H9 (cell line): ENCODE results near the gene GCGR. TPM values are rescaled to one million over a fixed set of nuclear protein-coding genes. Genes with fewer than 3 reads are reported as not detected.

Experiments
- DNase-seq: peaks from one replicate; pipeline ENCODE4 v3.0.0-alpha.2; 2017
- H2AFZ ChIP-seq: one replicate; pipeline ENCODE4 v1.6.1; 2013; ENCODE audit warnings: mild to moderate bottlenecking, low read length, control low read depth, moderate library complexity
- H2AK5ac ChIP-seq: 2 replicates; pipeline ENCODE4 v1.6.1; 2013; ENCODE audit warnings: low read length, control low read depth, mixed read lengths; ENCODE audit not compliant: insufficient read length
- H2BK120ac ChIP-seq: one replicate; pipeline ENCODE4 v1.6.1; 2013; ENCODE audit warnings: low read depth, mild to moderate bottlenecking, low read length, control low read depth, inconsistent platforms; ENCODE audit not compliant: poor library complexity, severe bottlenecking
- H2BK12ac ChIP-seq: 2 replicates; pipeline ENCODE4 v1.6.1; 2013; ENCODE audit warnings: low read length, control low read depth, mixed read lengths, low read depth; ENCODE audit not compliant: insufficient read length
- H2BK15ac ChIP-seq: 2 replicates; pipeline ENCODE4 v1.6.1; 2013; ENCODE audit warnings: low read depth, low read length, control low read depth
- H2BK20ac ChIP-seq: one replicate; pipeline ENCODE4 v1.6.1; 2013; ENCODE audit warnings: low read depth, mild to moderate bottlenecking, low read length, control low read depth, inconsistent platforms; ENCODE audit not compliant: poor library complexity, severe bottlenecking
- H2BK5ac ChIP-seq: 2 replicates; pipeline ENCODE4 v1.6.1; 2013; ENCODE audit warnings: low read length, control low read depth, mixed read lengths; ENCODE audit not compliant: insufficient read length
- H3K14ac ChIP-seq: 2 replicates; pipeline ENCODE4 v1.6.1; 2013; ENCODE audit warnings: low read length, control low read depth; ENCODE audit not compliant: insufficient read depth
- H3K18ac ChIP-seq: 2 replicates; pipeline ENCODE4 v1.6.1; 2013; ENCODE audit warnings: low read depth, mild to moderate bottlenecking, mixed read lengths, low read length, control low read depth; ENCODE audit not compliant: insufficient read length
- H3K23ac ChIP-seq: 2 replicates; pipeline ENCODE4 v1.6.1; 2013; ENCODE audit warnings: low read length, control low read depth, mixed read lengths, low read depth; ENCODE audit not compliant: insufficient read length
- H3K23me2 ChIP-seq: 2 replicates; pipeline ENCODE4 v1.6.1; 2013; ENCODE audit warnings: low read depth, mild to moderate bottlenecking, mixed read lengths, low read length, control low read depth; ENCODE audit not compliant: insufficient read length, poor library complexity, severe bottlenecking
- H3K27ac ChIP-seq: 2 replicates; pipeline ENCODE4 v1.5.1; 2013; ENCODE audit warnings: low read length, control low read depth, mixed read lengths, low read depth; ENCODE audit not compliant: insufficient read length
- H3K27me3 ChIP-seq: 2 replicates; pipeline ENCODE4 v1.6.1; 2013; ENCODE audit warnings: low read length, control low read depth, inconsistent platforms; ENCODE audit not compliant: insufficient read depth
- H3K4ac ChIP-seq: 2 replicates; pipeline ENCODE4 v1.6.1; 2013; ENCODE audit warnings: low read depth, mild to moderate bottlenecking, control low read depth, inconsistent platforms, low read length, moderate library complexity
- H3K4me1 ChIP-seq: 2 replicates; pipeline ENCODE4 v1.6.1; 2013; ENCODE audit warnings: low read length, control low read depth, inconsistent platforms; ENCODE audit not compliant: insufficient read depth
- H3K4me2 ChIP-seq: 2 replicates; pipeline ENCODE4 v1.6.1; 2013; ENCODE audit warnings: low read length, control low read depth, mixed read lengths; ENCODE audit not compliant: insufficient read length, insufficient read depth
- H3K56ac ChIP-seq: 2 replicates; pipeline ENCODE4 v1.6.1; 2013; ENCODE audit warnings: low read depth, mild to moderate bottlenecking, mixed read lengths, low read length, control low read depth; ENCODE audit not compliant: insufficient read length
- H3K79me1 ChIP-seq: 2 replicates; pipeline ENCODE4 v1.6.1; 2013; ENCODE audit warnings: low read depth, mild to moderate bottlenecking, moderate library complexity, low read length, control low read depth, inconsistent platforms; ENCODE audit not compliant: insufficient read depth, poor library complexity, severe bottlenecking
- H3K79me2 ChIP-seq: 2 replicates; pipeline ENCODE4 v1.6.1; 2013; ENCODE audit warnings: low read length, control low read depth, inconsistent platforms; ENCODE audit not compliant: insufficient read depth
- H3K9ac ChIP-seq: 2 replicates; pipeline ENCODE4 v1.6.1; 2013; ENCODE audit warnings: low read length, control low read depth, mixed read lengths; ENCODE audit not compliant: insufficient read length; ENCODE audit errors: extremely low read depth
- H3K9me3 ChIP-seq: one replicate; pipeline ENCODE4 v1.6.1; 2013; ENCODE audit warnings: low read depth, low read length, inconsistent platforms; ENCODE audit not compliant: control insufficient read depth
- H3T11ph ChIP-seq: one replicate; pipeline ENCODE4 v1.6.1; 2013; ENCODE audit warnings: mild to moderate bottlenecking, low read length, control low read depth, inconsistent platforms
- H4K20me1 ChIP-seq: one replicate; pipeline ENCODE4 v1.6.1; 2013; ENCODE audit not compliant: control insufficient read depth, insufficient read length, insufficient read depth
- H4K5ac ChIP-seq: 2 replicates; pipeline ENCODE4 v1.6.1; 2013; ENCODE audit warnings: low read depth, mild to moderate bottlenecking, mixed read lengths, low read length, control low read depth; ENCODE audit not compliant: insufficient read length
- H4K8ac ChIP-seq: replicated peaks from 2 replicates; pipeline ENCODE4 v1.6.1; 2013; ENCODE audit warnings: low read length, control low read depth, mixed read lengths, low read depth; ENCODE audit not compliant: insufficient read length
- H4K91ac ChIP-seq: 2 replicates; pipeline ENCODE4 v1.6.1; 2013; ENCODE audit warnings: low read depth, mild to moderate bottlenecking, moderate library complexity, mixed read lengths, low read length, control low read depth; ENCODE audit not compliant: insufficient read length
- H3K27ac Mint-ChIP-seq, 3 experiments: 2 replicates in 2 of 3; 3 replicates in 1 of 3; pipeline ENCODE4 v1.8.0; 2020 to 2021; ENCODE audit warnings: mixed read lengths in 3 of 3, mild to moderate bottlenecking in 1 of 3, moderate library complexity in 1 of 3
- H3K27me3 Mint-ChIP-seq: 2 replicates; pipeline ENCODE4 v1.8.0; 2021; ENCODE audit warnings: low read depth, mild to moderate bottlenecking, moderate library complexity, mixed read lengths
- H3K36me3 Mint-ChIP-seq, 3 experiments: 2 replicates in 2 of 3; 3 replicates in 1 of 3; pipeline ENCODE4 v1.8.0; 2020 to 2021; ENCODE audit warnings: low read depth in 3 of 3, mixed read lengths in 3 of 3; ENCODE audit not compliant: insufficient read depth in 1 of 3
- H3K4me1 Mint-ChIP-seq, 2 experiments: 2 replicates each; pipeline ENCODE4 v1.8.0; 2020; ENCODE audit warnings: mixed read lengths in 2 of 2
- H3K4me3 Mint-ChIP-seq, 2 experiments: 2 replicates in 1 of 2; 3 replicates in 1 of 2; pipeline ENCODE4 v1.8.0; 2020 to 2021; ENCODE audit warnings: mild to moderate bottlenecking in 2 of 2, mixed read lengths in 2 of 2, moderate library complexity in 1 of 2
- H3K9me3 Mint-ChIP-seq, 2 experiments: 2 replicates in 1 of 2; 3 replicates in 1 of 2; pipeline ENCODE4 v1.8.0; 2020; ENCODE audit warnings: mild to moderate bottlenecking in 2 of 2, mixed read lengths in 2 of 2, moderate library complexity in 1 of 2
- WGBS: extraction: QIAGEN DNeasy Blood & Tissue Kit; methylation state at CpG from one replicate; pipeline ENCODE4 v1.1.7; 2013; ENCODE audit warnings: missing lambda C conversion rate, low lambda C conversion rate, mixed read lengths; ENCODE audit not compliant: insufficient read length; ENCODE audit errors: extremely low coverage; 5-methylcytosine and 5-hydroxymethylcytosine counted together
- total RNA-seq: library from RNA; stranded (reverse); gene quantifications from 2 replicates; pipeline ENCODE4 v1.2.1, GENCODE V29; 2021
- TF ChIP-seq, protein P1 (sequence below): fragments of 200-600 bp; sonication (generic); conservative IDR thresholded peaks from 3 replicates; pipeline ENCODE4 v1.8.0; 2021; ENCODE audit warnings: antibody characterized with exemption, mild to moderate bottlenecking

Gene GCGR
- total RNA-seq, 1 experiment from 2014 or later = 0.24 TPM

DNA sequence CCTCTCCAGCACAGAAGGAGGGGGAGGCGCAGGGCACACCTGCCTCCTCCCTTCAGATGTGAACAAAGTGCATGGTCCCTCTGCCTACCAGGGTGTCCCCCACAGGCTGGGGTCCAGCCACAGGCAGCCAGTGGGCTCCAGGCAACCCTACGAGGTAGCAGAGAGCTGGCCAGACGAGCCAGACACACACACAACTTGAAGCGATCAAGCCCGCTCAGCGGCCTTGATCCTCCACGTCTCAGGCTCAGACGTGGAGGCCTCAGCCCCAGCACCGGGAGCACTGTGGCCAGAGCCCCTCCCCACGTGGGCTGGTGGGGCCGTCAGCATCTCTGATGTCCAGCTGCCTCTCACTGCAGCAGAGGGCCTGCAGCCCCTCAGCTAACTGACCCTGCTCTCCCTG lies 20.6 kb downstream of the GCGR start:
- no peak overlapping the region for H2BK12ac ChIP-seq
- peaks cover 3% of the 10 kb centered on the region for H3K79me1 ChIP-seq
- Mint-ChIP-seq H3K4me1 (peaks cover 11 to 18% of the 10 kb centered on the region in 2 experiments), H3K36me3 (peaks cover 0 to 5% (median 4%) of the 10 kb centered on the region in 3 experiments; a peak in 4 of 7 replicates), H3K27me3 (no peaks in the 10 kb centered on the region; the same call in 1 of the 2 replicates), H3K9me3 (no peaks in the 10 kb centered on the region), H3K27ac (no peak overlapping the region), H3K4me3 (no peak overlapping the region)
- no peak overlapping the region for H3K4me2 ChIP-seq
- H3K18ac ChIP-seq = no peak overlapping the region
- no peaks in the 10 kb centered on the region for H3K27me3 ChIP-seq
- no peak for DNase-seq
- no peak overlapping the region for H2BK120ac ChIP-seq
- no peak overlapping the region for H2BK5ac ChIP-seq
- no peak overlapping the region for H3T11ph ChIP-seq
- no peak overlapping the region; the same call in 1 of the 2 replicates for H3K14ac ChIP-seq
- H2AFZ ChIP-seq = no peak overlapping the region
- no peak overlapping the region for H4K5ac ChIP-seq
- no peaks in the 10 kb centered on the region for H3K23me2 ChIP-seq
- H4K20me1 ChIP-seq = no peaks in the 10 kb centered on the region
- H3K4me1 ChIP-seq = peaks cover 3% of the 10 kb centered on the region; the same call in 1 of the 2 replicates
- no peak overlapping the region for H2AK5ac ChIP-seq
- no peaks in the 10 kb centered on the region for H3K9me3 ChIP-seq
- no peak overlapping the region for H3K27ac ChIP-seq
- peaks cover 2% of the 10 kb centered on the region; the same call in 1 of the 2 replicates for H3K79me2 ChIP-seq
- no peak overlapping the region for H3K4ac ChIP-seq
- no CpG with 5 or more reads among the region's 11 CpGs for WGBS
- no peak overlapping the region for H3K23ac ChIP-seq
- no peak overlapping the region for H2BK15ac ChIP-seq
- no peak overlapping the region for H3K56ac ChIP-seq
- H3K9ac ChIP-seq = no peak overlapping the region
- no peak overlapping the region for H4K91ac ChIP-seq
- H4K8ac ChIP-seq = no peak overlapping the region
- TF ChIP-seq, protein P1, sequence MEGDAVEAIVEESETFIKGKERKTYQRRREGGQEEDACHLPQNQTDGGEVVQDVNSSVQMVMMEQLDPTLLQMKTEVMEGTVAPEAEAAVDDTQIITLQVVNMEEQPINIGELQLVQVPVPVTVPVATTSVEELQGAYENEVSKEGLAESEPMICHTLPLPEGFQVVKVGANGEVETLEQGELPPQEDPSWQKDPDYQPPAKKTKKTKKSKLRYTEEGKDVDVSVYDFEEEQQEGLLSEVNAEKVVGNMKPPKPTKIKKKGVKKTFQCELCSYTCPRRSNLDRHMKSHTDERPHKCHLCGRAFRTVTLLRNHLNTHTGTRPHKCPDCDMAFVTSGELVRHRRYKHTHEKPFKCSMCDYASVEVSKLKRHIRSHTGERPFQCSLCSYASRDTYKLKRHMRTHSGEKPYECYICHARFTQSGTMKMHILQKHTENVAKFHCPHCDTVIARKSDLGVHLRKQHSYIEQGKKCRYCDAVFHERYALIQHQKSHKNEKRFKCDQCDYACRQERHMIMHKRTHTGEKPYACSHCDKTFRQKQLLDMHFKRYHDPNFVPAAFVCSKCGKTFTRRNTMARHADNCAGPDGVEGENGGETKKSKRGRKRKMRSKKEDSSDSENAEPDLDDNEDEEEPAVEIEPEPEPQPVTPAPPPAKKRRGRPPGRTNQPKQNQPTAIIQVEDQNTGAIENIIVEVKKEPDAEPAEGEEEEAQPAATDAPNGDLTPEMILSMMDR = no peak
- H2BK20ac ChIP-seq = no peak overlapping the region
